KOPT-K1 (cell line): ENCODE results near the gene JMJD1C.

Source experiments
- H3K27ac ChIP-seq: fragments of 200-600 bp; sonication (generic); 2 replicates; pipeline ENCODE4 v1.5.1; 2016; ENCODE audit warnings: antibody characterized with exemption, mild to moderate bottlenecking, low read depth, low read length; ENCODE audit not compliant: poor library complexity, severe bottlenecking
- H3K36me3 ChIP-seq: fragments of 200-600 bp; sonication (generic); 2 replicates; pipeline ENCODE4 v1.5.1; 2017; ENCODE audit warnings: antibody characterized with exemption, mild to moderate bottlenecking, low read length, moderate library complexity; ENCODE audit not compliant: insufficient read depth
- H3K9me3 ChIP-seq: fragments of 200-600 bp; sonication (generic); 2 replicates; pipeline ENCODE4 v1.5.1; 2017; ENCODE audit warnings: antibody characterized with exemption, low read length, mild to moderate bottlenecking; ENCODE audit not compliant: insufficient read depth, poor library complexity, severe bottlenecking

The JMJD1C gene

GRCh38 chr10:63434866-63435854 lies 30.6 kb downstream of the JMJD1C start:
- H3K27ac ChIP-seq = no peak overlapping the region
- no peaks in the 10 kb centered on the region; the same call in 1 of the 2 replicates for H3K36me3 ChIP-seq
- H3K9me3 ChIP-seq = no peaks in the 10 kb centered on the region

- no peaks in the 10 kb centered on the region; the same call in 1 of the 2 replicates for H3K36me3 ChIP-seq
- H3K9me3 ChIP-seq = no peaks in the 10 kb centered on the region
- H3K27ac ChIP-seq = no peak overlapping the region
These were observed 33.6 kb downstream of the JMJD1C start for GRCh38 chr10:63431962-63432797.

- no peak overlapping the region for H3K27ac ChIP-seq
- no peaks in the 10 kb centered on the region for H3K9me3 ChIP-seq
- H3K36me3 ChIP-seq = no peaks in the 10 kb centered on the region; the same call in 1 of the 2 replicates
These were observed 34.8 kb downstream of the JMJD1C start for GRCh38 chr10:63430999-63431356.

- Histone ChIP-seq H3K9me3 (no peaks in the 10 kb centered on the region), H3K36me3 (no peaks in the 10 kb centered on the region; the same call in 1 of the 2 replicates), H3K27ac (no peak overlapping the region)
These were observed 35.4 kb downstream of the JMJD1C start for GRCh38 chr10:63430091-63430998.

- Histone ChIP-seq H3K36me3 (no peaks in the 10 kb centered on the region; the same call in 1 of the 2 replicates), H3K27ac (no peak overlapping the region), H3K9me3 (no peaks in the 10 kb centered on the region)
These were observed 36.5 kb downstream of the JMJD1C start for GRCh38 chr10:63429281-63429680.

- Histone ChIP-seq H3K27ac (no peak overlapping the region), H3K9me3 (no peaks in the 10 kb centered on the region), H3K36me3 (no peaks in the 10 kb centered on the region; the same call in 1 of the 2 replicates)
These were observed 38.8 kb downstream of the JMJD1C start for GRCh38 chr10:63427013-63427412.

- H3K27ac ChIP-seq = no peak overlapping the region
- no peaks in the 10 kb centered on the region; the same call in 1 of the 2 replicates for H3K36me3 ChIP-seq
- H3K9me3 ChIP-seq = no peaks in the 10 kb centered on the region
These were observed 40.3 kb downstream of the JMJD1C start for GRCh38 chr10:63425512-63425911.

- H3K9me3 ChIP-seq = no peaks in the 10 kb centered on the region
- H3K36me3 ChIP-seq = no peaks in the 10 kb centered on the region; the same call in 1 of the 2 replicates
- H3K27ac ChIP-seq = no peak overlapping the region
These were observed 41.2 kb downstream of the JMJD1C start for GRCh38 chr10:63424576-63424975.

GRCh38 chr10:63423494-63423893 lies 42.3 kb downstream of the JMJD1C start:
- H3K27ac ChIP-seq = no peak overlapping the region
- no peaks in the 10 kb centered on the region; the same call in 1 of the 2 replicates for H3K36me3 ChIP-seq
- H3K9me3 ChIP-seq = no peaks in the 10 kb centered on the region

- H3K27ac ChIP-seq = peak overlapping the region; percentile 56
- H3K9me3 ChIP-seq = no peaks in the 10 kb centered on the region
- H3K36me3 ChIP-seq = no peaks in the 10 kb centered on the region
These were observed 44.2 kb downstream of the JMJD1C start for GRCh38 chr10:63421591-63421990.

- H3K9me3 ChIP-seq = no peaks in the 10 kb centered on the region
- no peak overlapping the region for H3K27ac ChIP-seq
- H3K36me3 ChIP-seq = no peaks in the 10 kb centered on the region
These were observed 49.4 kb downstream of the JMJD1C start for GRCh38 chr10:63416376-63416775.

GRCh38 chr10:63415640-63416244 lies 50.0 kb downstream of the JMJD1C start:
- Histone ChIP-seq H3K9me3 (no peaks in the 10 kb centered on the region), H3K27ac (no peak overlapping the region), H3K36me3 (no peaks in the 10 kb centered on the region)

GRCh38 chr10:63414481-63415260 lies 51.1 kb downstream of the JMJD1C start:
- no peaks in the 10 kb centered on the region for H3K9me3 ChIP-seq
- no peaks in the 10 kb centered on the region; the same call in 1 of the 2 replicates for H3K36me3 ChIP-seq
- no peak overlapping the region for H3K27ac ChIP-seq
